SHP77 (cell line): ENCODE measurements around the gene NHEJ1.

Source experiments
- DNase-seq, 2 experiments: peaks; one replicate each; lab custom pipeline; 2025; lab: John Stamatoyannopoulos, UW

The NHEJ1 gene

GRCh38 chr2:219167997-219168396 is 7.4 kb upstream of the NHEJ1 start:
- no peak for DNase-seq

- no peak for DNase-seq
Observed at GRCh38 chr2:219165058-219165911, 4.7 kb upstream of the NHEJ1 start.

- no peak for DNase-seq
Observed at GRCh38 chr2:219163156-219163555, 2.5 kb upstream of the NHEJ1 start.

GRCh38 chr2:219161097-219161496 is 482 bp upstream of the NHEJ1 start:
- DNase-seq, result no peak

GRCh38 chr2:219159771-219160185 is 837 bp downstream of the NHEJ1 start:
- peak in 1 of 2 experiments; percentile 28 for DNase-seq

GRCh38 chr2:219158586-219158985 is 2.0 kb downstream of the NHEJ1 start:
- no peak for DNase-seq

- DNase-seq, result no peak
Observed at GRCh38 chr2:219158025-219158424, 2.6 kb downstream of the NHEJ1 start.

- no peak for DNase-seq
Observed at GRCh38 chr2:219157396-219157795, 3.2 kb downstream of the NHEJ1 start.

GRCh38 chr2:219155054-219155644 is 5.5 kb downstream of the NHEJ1 start:
- peak; percentile 67 to 77 for DNase-seq

GRCh38 chr2:219149667-219150066 is 10.9 kb downstream of the NHEJ1 start:
- DNase-seq, result peak; percentile 21 to 64

GRCh38 chr2:219142329-219142728 is 18.3 kb downstream of the NHEJ1 start:
- DNase-seq, result no peak

GRCh38 chr2:219140722-219141121 is 19.9 kb downstream of the NHEJ1 start:
- no peak for DNase-seq

- no peak for DNase-seq
Observed at GRCh38 chr2:219133976-219134375, 26.6 kb downstream of the NHEJ1 start.

GRCh38 chr2:219131744-219132143 is 28.9 kb downstream of the NHEJ1 start:
- DNase-seq, result no peak

GRCh38 chr2:219131327-219131726 is 29.3 kb downstream of the NHEJ1 start:
- DNase-seq, result no peak

GRCh38 chr2:219129589-219129988 is 31.0 kb downstream of the NHEJ1 start:
- DNase-seq, result no peak

GRCh38 chr2:219128396-219128795 is 32.2 kb downstream of the NHEJ1 start:
- DNase-seq, result no peak

GRCh38 chr2:219127037-219127635 is 33.5 kb downstream of the NHEJ1 start:
- no peak for DNase-seq

- DNase-seq, result no peak
Observed at GRCh38 chr2:219126555-219126954, 34.1 kb downstream of the NHEJ1 start.

- no peak for DNase-seq
Observed at GRCh38 chr2:219125886-219126270, 34.7 kb downstream of the NHEJ1 start.

GRCh38 chr2:219125225-219125885 is 35.3 kb downstream of the NHEJ1 start:
- DNase-seq, result no peak

GRCh38 chr2:219124381-219125110 is 36.1 kb downstream of the NHEJ1 start:
- no peak for DNase-seq
